ENCODE results near the gene SWI5.
A peak's percentile ranks its signal among the peaks of the same experiment; 100 is the strongest.

Gene SWI5

DNA sequence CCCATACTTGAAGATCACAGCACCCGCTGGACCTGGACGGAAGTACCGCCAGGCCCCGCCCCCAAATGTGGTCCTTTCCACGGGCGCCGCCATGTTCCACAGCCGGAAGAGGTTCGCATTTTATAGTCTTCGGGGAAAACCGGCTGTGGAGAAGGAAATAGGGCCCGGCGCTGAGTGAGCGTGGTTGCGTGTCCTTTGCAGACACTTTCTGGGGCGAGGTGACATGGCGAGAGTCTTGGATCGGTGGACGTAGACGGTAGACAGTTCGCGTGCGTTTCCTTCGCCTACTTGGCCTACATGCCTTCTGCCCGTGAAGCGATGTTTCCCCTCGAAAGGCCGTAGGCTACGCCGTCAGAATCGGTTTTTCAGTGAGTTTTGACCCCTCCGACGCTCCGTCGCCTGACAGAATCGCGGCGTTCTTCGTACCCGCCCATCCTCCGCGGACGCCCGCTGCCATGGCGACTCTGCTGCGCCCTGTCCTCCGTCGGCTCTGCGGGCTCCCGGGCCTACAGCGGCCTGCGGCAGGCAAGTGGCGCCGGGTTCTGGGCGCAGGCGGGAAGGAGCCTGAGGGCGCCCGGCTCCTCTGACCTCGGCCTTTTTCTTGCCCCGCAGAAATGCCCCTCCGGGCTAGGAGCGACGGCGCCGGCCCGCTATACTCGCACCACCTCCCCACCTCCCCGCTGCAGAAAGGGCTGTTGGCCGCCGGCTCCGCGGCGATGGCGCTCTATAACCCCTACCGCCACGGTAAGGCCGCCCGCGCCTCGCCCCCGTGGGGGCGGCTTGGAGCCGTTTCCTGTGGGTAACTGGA, 46.5 kb downstream of the SWI5 start, which contains the start of the genes COQ4 and TRUB2:
COQ4 (plus strand) TSS at position 436 of the 808 bp plus-strand sequence; CDS start at position 456, 20 bp downstream.
TRUB2 (minus strand) TSS at position 44 of the 808 bp plus-strand sequence; CDS start at position 5, 39 bp downstream.
- DNase-seq, result peak; percentile 94

DNA sequence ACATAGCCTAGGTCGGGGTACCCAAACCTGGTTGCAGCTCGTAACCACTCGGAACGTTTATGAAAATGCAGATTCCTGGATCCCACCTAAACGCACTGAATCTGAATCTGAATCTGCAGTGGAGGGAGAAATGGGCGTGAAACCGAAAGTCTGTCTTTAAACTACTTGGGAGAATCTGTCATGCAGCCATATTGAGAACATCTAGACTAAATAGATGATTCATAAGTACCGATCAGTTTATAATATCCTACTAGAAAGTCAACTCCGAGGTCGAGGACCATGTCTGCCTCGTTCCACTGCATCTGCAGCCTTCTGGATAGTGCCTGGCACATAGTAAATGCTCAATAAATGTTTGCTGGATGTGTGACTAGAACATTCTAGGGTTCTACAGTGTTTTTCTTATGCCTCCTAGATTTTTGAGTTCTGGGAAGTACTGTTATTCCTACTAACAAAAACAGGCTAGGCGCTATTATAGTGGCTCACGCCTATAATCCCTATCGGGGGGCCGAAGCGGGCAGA, 47.2 kb downstream of the SWI5 start:
- no peak for DNase-seq

DNA sequence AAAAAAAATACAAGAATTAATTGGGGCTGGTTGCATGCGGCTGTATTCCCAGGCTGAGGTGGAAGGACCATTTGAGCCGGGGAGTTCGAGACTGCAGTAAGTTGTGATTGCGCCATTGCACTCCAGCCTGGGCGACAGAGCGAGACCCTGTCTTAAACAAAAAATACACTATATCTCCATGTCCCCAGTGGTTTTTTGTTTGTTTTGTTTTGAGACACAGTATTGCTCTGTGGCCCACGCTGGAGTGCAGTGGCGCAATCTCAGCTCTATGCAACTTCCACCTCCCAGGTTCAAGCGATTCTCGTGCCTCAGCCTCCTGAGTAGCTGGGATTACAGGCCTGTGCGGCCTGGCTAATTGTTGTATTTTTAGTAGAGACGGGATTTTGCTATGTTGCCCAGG, 47.7 kb downstream of the SWI5 start:
- DNase-seq, result no peak

DNA sequence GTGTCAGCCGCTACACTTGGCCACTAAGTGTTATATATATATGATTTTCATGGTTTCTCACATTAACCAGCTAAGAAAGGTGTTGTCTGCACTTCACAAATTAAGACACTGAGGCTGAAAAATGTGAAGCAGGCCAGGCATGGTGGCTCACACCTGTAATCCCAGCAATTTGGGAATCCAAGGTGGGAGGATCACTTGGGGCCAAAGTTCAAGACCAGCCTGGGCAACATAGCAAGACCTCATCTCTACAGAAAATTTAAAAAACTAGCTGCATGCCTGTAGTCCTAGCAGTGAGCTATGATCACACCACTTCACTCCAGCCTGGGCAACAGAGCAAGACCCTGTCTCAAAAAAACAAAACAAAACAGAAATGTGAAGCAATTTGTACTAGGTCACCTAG, 48.3 kb downstream of the SWI5 start:
- DNase-seq, result no peak

DNA sequence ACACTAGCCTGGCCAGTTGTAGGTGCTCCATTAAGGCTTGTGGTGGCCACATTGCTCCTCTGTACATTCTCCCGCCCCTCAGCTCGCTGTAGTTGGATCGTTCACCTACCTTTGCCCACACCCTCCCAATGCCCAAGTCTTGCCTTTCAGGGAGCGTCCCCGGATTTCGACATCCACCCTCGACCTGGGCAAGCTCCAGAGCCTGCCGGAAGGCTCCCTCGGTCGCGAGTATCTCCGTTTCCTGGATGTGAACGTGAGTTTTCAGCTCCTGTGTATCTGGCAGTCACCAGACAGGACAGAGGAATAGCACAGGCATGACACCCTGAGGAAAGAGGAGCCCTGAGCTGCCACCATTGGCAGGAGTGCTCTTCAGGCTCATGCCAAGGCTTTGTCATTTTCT, 49.6 kb downstream of the SWI5 start:
- DNase-seq, result no peak

DNA sequence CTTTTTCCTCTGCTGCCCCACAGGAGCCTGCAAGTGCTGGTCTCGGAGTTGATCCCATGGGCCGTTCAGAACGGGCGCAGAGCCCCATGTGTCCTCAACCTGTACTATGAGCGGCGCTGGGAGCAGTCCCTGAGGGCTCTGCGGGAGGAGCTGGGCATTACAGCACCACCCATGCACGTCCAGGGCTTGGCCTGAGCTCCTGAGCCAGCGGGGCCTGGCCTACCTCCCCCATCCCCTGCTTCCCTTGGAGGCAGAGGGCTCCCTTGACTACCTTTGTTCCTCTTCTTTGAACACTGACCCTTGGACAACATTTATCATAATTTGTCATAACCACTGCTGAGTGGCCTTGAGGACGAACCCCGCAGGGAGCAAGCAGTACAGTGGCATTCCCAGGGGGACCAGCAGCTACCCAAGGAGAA, 57.4 kb downstream of the SWI5 start:
- DNase-seq, result no peak

DNA sequence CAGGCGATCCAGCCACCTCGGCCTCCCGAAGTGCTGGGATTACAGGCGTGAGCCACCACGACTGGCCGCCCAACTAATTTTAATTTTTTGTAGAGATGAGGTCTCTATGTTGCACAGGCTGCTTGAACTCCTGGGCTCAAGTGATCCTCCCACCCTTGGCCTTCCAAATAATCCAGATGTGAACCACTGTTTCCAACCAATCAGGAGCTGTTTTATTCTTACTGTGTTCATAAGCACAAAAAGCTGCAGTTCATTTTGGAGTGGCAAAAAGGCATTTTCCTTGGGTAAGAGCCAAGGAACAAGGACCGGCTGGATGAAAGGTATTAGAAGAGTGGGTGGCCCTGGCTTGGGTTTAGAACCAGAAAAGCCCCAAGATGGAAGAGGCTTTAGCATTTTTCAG, 59.1 kb downstream of the SWI5 start:
- no peak for DNase-seq

DNA sequence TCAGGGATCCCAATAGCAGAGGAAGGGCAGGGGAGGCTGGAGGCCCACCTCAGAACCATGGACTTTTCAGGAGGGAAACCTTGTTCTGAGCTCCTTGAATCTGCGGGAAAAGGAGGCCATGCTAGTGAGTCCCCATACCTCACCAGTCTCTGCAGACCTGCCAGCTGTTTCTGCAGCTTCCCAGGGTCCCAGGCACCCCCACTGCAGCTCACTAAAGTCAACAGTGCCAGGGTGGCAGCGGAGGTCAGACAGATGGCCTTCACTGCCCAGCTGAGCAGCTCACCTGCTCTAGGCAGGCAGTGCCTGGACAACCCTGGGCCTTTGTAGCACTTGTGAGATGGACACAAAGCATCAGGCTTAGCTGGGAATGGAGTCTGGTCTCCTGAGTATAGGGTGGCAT, 59.8 kb downstream of the SWI5 start:
- no peak for DNase-seq

DNA sequence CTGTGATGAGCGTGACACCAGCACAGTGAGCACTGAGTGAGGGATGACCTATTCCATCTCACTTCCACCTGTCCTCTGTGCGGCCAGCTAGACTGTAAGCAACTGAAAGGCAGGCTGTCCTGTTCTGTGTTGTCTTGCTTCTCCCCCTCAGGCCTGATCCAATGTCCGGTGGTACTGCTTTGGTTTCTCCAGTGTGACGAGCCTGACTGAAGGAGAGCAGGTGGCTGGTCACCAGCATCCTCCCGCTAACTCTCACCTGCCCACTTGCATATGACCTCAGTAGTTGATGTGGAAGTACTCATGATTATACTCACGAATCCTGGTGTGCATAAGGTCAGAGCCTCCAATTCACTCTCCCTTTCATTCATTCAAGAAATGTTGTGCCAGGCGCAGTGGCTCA, 61.9 kb downstream of the SWI5 start:
- no peak for DNase-seq
